Measurements from ENCODE around the gene SLC38A11. TPM values are rescaled to one million over a fixed set of nuclear protein-coding genes. Genes with fewer than 3 reads are reported as not detected.

The SLC38A11 gene
- total RNA-seq, 1 donor from 2014 or later = not detected

- H3K4me3 ChIP-seq = no peak overlapping the region
- H3F3A ChIP-seq (ENCODE audit: low read depth) = no peaks in the 10 kb centered on the region
- no peak overlapping the region for H3K4me2 ChIP-seq
- H3K27ac ChIP-seq = no peak overlapping the region
- H3K36me3 ChIP-seq = no peaks in the 10 kb centered on the region
- TF ChIP-seq EZH2phosphoT487 (IDR thresholded peaks at IDR 0.05) (no peak), EZH2 (IDR thresholded peaks at IDR 0.05) (no peak), CTCF (IDR thresholded peaks at IDR 0.05) (no peak)
- Mint-ChIP-seq H3K27me3 (ENCODE audit: insufficient read depth, low read depth) (no peaks in the 10 kb centered on the region), H3K9me3 (no peaks in the 10 kb centered on the region), H3K4me1 (peaks cover 4% of the 10 kb centered on the region), H3K36me3 (no peaks in the 10 kb centered on the region), H3K4me3 (no peak overlapping the region), H3K27ac (no peak overlapping the region)
- no peaks in the 10 kb centered on the region for H4K20me1 ChIP-seq (ENCODE audit: low read depth)
- no peak overlapping the region for H3K9ac ChIP-seq
- H3K79me2 ChIP-seq (ENCODE audit: low read depth) = no peaks in the 10 kb centered on the region
- no peaks in the 10 kb centered on the region for H3K9me3 ChIP-seq (ENCODE audit: low read depth)
- H3K4me1 ChIP-seq = no peaks in the 10 kb centered on the region
- H2AFZ ChIP-seq (replicated peaks) = no peak overlapping the region
- H3K27me3 ChIP-seq = no peaks in the 10 kb centered on the region
- no peak for DNase-seq (ENCODE audit: low spot score)
Measured at GRCh38 chr2:164849506-164849905, 105.8 kb downstream of the SLC38A11 start.

GRCh38 chr2:164847981-164848741 is 107.2 kb downstream of the SLC38A11 start:
- no peak for TF ChIP-seq EZH2phosphoT487 (IDR thresholded peaks at IDR 0.05)
- no peak for TF ChIP-seq CTCF (IDR thresholded peaks at IDR 0.05)
- no peak for TF ChIP-seq EZH2 (IDR thresholded peaks at IDR 0.05)

GRCh38 chr2:164847291-164847690 is 108.0 kb downstream of the SLC38A11 start:
- Mint-ChIP-seq H3K4me1 (peaks cover 4% of the 10 kb centered on the region), H3K9me3 (no peaks in the 10 kb centered on the region), H3K27ac (no peak overlapping the region), H3K36me3 (no peaks in the 10 kb centered on the region), H3K4me3 (no peak overlapping the region), H3K27me3 (ENCODE audit: insufficient read depth, low read depth) (peaks cover 2% of the 10 kb centered on the region)
- H3K27ac ChIP-seq = no peak overlapping the region
- no peaks in the 10 kb centered on the region for H3K9me3 ChIP-seq (ENCODE audit: low read depth)
- H4K20me1 ChIP-seq (ENCODE audit: low read depth) = no peaks in the 10 kb centered on the region
- no peaks in the 10 kb centered on the region for H3K36me3 ChIP-seq
- TF ChIP-seq EZH2phosphoT487 (IDR thresholded peaks at IDR 0.05) (no peak), CTCF (IDR thresholded peaks at IDR 0.05) (no peak), EZH2 (IDR thresholded peaks at IDR 0.05) (no peak)
- DNase-seq (ENCODE audit: low spot score) = no peak
- peaks cover under 1% of the 10 kb centered on the region for H3F3A ChIP-seq (ENCODE audit: low read depth)
- no peak overlapping the region for H3K4me2 ChIP-seq
- H3K9ac ChIP-seq = no peak overlapping the region
- H3K79me2 ChIP-seq (ENCODE audit: low read depth) = no peaks in the 10 kb centered on the region
- no peak overlapping the region for H3K4me3 ChIP-seq
- H2AFZ ChIP-seq (replicated peaks) = no peak overlapping the region
- peaks cover 11% of the 10 kb centered on the region for H3K27me3 ChIP-seq
- H3K4me1 ChIP-seq = no peaks in the 10 kb centered on the region

More at GRCh38 chr2:164847981-164848741, 107.2 kb downstream of the SLC38A11 start:
- H3K9ac ChIP-seq = no peak overlapping the region
- H3K4me1 ChIP-seq = no peaks in the 10 kb centered on the region
- no peaks in the 10 kb centered on the region for H3K9me3 ChIP-seq (ENCODE audit: low read depth)
- H3K4me1 Mint-ChIP-seq = peaks cover 4% of the 10 kb centered on the region
- H3K27me3 Mint-ChIP-seq (ENCODE audit: insufficient read depth, low read depth) = peaks cover 2% of the 10 kb centered on the region
- no peaks in the 10 kb centered on the region for H3K79me2 ChIP-seq (ENCODE audit: low read depth)
- H3K36me3 Mint-ChIP-seq = no peaks in the 10 kb centered on the region
- H3K27ac Mint-ChIP-seq = no peak overlapping the region
- H3K27me3 ChIP-seq = peaks cover 2% of the 10 kb centered on the region
- H4K20me1 ChIP-seq (ENCODE audit: low read depth) = no peaks in the 10 kb centered on the region
- H2AFZ ChIP-seq (replicated peaks) = no peak overlapping the region
- no peaks in the 10 kb centered on the region for H3K36me3 ChIP-seq
- H3K9me3 Mint-ChIP-seq = no peaks in the 10 kb centered on the region
- H3K27ac ChIP-seq = no peak overlapping the region
- no peak overlapping the region for H3K4me3 Mint-ChIP-seq
- H3K4me2 ChIP-seq = no peak overlapping the region
- H3K4me3 ChIP-seq = no peak overlapping the region
- no peak for DNase-seq (ENCODE audit: low spot score)
- no peaks in the 10 kb centered on the region for H3F3A ChIP-seq (ENCODE audit: low read depth)
